ENCODE results near the gene PARVA.

DNA sequence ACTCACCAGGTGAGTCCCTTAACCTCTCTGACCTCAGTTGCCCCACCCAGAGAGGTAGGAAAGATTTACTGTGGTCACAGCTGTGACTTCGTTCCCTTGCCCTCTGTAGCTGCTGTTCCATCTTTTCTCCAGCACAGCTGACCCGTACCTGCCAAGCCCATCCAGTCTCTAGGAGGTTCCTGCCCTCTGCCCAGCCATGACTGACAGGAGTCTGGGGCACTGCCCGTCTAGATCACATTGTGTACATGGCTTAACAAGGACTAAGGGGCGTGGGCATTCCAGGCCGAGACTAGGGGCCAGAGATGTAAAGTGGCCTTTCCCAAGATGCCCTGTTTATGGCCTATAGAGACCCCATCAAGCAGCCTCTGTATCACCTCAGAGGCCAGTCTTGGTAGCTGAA, 132.0 kb downstream of the PARVA start:
- TF ChIP-seq RARB (CRISPR knock-in tag; IDR thresholded peaks at IDR 0.05), result no peak
- TF ChIP-seq ZFP3 (CRISPR knock-in tag; IDR thresholded peaks at IDR 0.05), result no peak
- TF ChIP-seq CSDC2 (CRISPR knock-in tag; IDR thresholded peaks at IDR 0.05), result no peak
- TF ChIP-seq, protein P1, sequence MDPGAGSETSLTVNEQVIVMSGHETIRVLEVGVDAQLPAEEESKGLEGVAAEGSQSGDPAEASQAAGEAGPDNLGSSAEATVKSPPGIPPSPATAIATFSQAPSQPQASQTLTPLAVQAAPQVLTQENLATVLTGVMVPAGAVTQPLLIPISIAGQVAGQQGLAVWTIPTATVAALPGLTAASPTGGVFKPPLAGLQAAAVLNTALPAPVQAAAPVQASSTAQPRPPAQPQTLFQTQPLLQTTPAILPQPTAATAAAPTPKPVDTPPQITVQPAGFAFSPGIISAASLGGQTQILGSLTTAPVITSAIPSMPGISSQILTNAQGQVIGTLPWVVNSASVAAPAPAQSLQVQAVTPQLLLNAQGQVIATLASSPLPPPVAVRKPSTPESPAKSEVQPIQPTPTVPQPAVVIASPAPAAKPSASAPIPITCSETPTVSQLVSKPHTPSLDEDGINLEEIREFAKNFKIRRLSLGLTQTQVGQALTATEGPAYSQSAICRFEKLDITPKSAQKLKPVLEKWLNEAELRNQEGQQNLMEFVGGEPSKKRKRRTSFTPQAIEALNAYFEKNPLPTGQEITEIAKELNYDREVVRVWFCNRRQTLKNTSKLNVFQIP (CRISPR knock-in tag; IDR thresholded peaks at IDR 0.05; ENCODE audit: borderline replicate concordance, low read depth), result no peak
- TF ChIP-seq ZC3H10 (CRISPR knock-in tag; IDR thresholded peaks at IDR 0.05), result no peak
- TF ChIP-seq ZFP30 (CRISPR knock-in tag; IDR thresholded peaks at IDR 0.05), result no peak
- TF ChIP-seq ESRRG (CRISPR knock-in tag; IDR thresholded peaks at IDR 0.05), result no peak
- TF ChIP-seq ZNF8 (CRISPR knock-in tag; IDR thresholded peaks at IDR 0.05), result no peak
- TF ChIP-seq ZNF70 (CRISPR knock-in tag; IDR thresholded peaks at IDR 0.05), result no peak
- TF ChIP-seq, protein P2, sequence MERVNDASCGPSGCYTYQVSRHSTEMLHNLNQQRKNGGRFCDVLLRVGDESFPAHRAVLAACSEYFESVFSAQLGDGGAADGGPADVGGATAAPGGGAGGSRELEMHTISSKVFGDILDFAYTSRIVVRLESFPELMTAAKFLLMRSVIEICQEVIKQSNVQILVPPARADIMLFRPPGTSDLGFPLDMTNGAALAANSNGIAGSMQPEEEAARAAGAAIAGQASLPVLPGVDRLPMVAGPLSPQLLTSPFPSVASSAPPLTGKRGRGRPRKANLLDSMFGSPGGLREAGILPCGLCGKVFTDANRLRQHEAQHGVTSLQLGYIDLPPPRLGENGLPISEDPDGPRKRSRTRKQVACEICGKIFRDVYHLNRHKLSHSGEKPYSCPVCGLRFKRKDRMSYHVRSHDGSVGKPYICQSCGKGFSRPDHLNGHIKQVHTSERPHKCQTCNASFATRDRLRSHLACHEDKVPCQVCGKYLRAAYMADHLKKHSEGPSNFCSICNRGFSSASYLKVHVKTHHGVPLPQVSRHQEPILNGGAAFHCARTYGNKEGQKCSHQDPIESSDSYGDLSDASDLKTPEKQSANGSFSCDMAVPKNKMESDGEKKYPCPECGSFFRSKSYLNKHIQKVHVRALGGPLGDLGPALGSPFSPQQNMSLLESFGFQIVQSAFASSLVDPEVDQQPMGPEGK (CRISPR knock-in tag; IDR thresholded peaks at IDR 0.05; ENCODE audit: borderline replicate concordance), result no peak
- TF ChIP-seq ISL1 (CRISPR knock-in tag; IDR thresholded peaks at IDR 0.05), result no peak
- TF ChIP-seq PPARA (CRISPR knock-in tag; IDR thresholded peaks at IDR 0.05; ENCODE audit: borderline replicate concordance), result no peak
